Psoas muscle (tissue), 8 donors: ENCODE measurements around the gene NRIP1. TPM values are rescaled to one million over a fixed set of nuclear protein-coding genes. Genes with fewer than 3 reads are reported as not detected.
A peak's percentile ranks its signal among the peaks of the same experiment; 100 is the strongest.

ENCODE experiments used
- ATAC-seq, 4 donors: fragments of 200-7000 bp; cut with Tn5 transposase; one replicate each; pipeline ENCODE4 v1.9.1; 2020; ENCODE audit warnings: moderate library complexity in 3 of 4, mild to moderate bottlenecking in 2 of 4
- DNase-seq, 2 donors: peaks; one replicate each; pipeline ENCODE4 v3.0.0-alpha.2; 2020
- H3K27ac ChIP-seq: fragments of 200-600 bp; one replicate; pipeline ENCODE4 v1.8.0; 2022
- H3K27me3 ChIP-seq, 3 donors: fragments of 200-600 bp in 1 of 3; one replicate each; pipeline versions ENCODE4 v1.6.1 to v1.8.0; 2013 to 2022; ENCODE audit warnings: low read length in 2 of 3, mild to moderate bottlenecking in 2 of 3, moderate library complexity in 1 of 3; ENCODE audit not compliant: insufficient read depth in 3 of 3
- H3K36me3 ChIP-seq, 2 donors: fragments of 200-600 bp in 1 of 2; one replicate each; pipeline versions ENCODE4 v1.6.1 to v1.8.0; 2013 to 2022; ENCODE audit warnings: low read depth in 1 of 2, mild to moderate bottlenecking in 1 of 2, moderate library complexity in 1 of 2; ENCODE audit not compliant: insufficient read depth in 1 of 2
- H3K4me1 ChIP-seq: fragments of 200-600 bp; one replicate; pipeline ENCODE4 v1.8.0; 2022
- H3K4me3 ChIP-seq: fragments of 200-600 bp; one replicate; pipeline ENCODE4 v1.8.0; 2022; ENCODE audit warnings: mild to moderate bottlenecking
- H3K9me3 ChIP-seq: fragments of 200-600 bp; one replicate; pipeline ENCODE4 v1.8.0; 2022
- CTCF ChIP-seq: fragments of 200-600 bp; IDR thresholded peaks from one replicate; pipeline ENCODE4 v1.8.0; 2022; ENCODE audit warnings: antibody characterized with exemption
- WGBS, 3 donors: extraction: QIAGEN DNeasy Blood & Tissue Kit; methylation state at CpG; one replicate each; pipeline versions ENCODE4 v1.1.6 to v1.1.7; 2013; 5-methylcytosine and 5-hydroxymethylcytosine counted together
- intact Hi-C, 2 donors: fragments of 100-400 bp; cut with DNase I; formaldehyde crosslinking; loops; one replicate each; pipeline versions ENCODE4 v1.11.0 to v1.14.2; 2022
- long read RNA-seq, 2 donors: library from polyadenylated mRNA; unstranded; transcript quantifications; one replicate each; pipeline ENCODE4 v2.0.0, GENCODE V29; 2021
- polyA plus RNA-seq, 3 donors: library from polyadenylated mRNA; stranded (reverse); fragments of 200-250 nt; gene quantifications; one replicate each; pipeline ENCODE4 v1.2.3, GENCODE V29; 2013
- total RNA-seq, 4 donors: library from RNA; stranded (reverse); fragmentation: NEBNext Ultra II Directional in 2 of 4; extraction: Animal tissue kit (Norgen Biotek cat#: 25700) in 2 of 4; gene quantifications; one replicate each; pipeline versions ENCODE4 v1.2.1 to v1.2.4, GENCODE V29; 2021 to 2023
- donor health status: healthy with polysubstance abuse.
- donor health status: DM: no; HTN: no; CAD: no; lungs with moderate emphysema.
- donor health status: Bipolar disorder and iron deficiency.
- donor health status: healthy.
- donor health status: DM: yes; HTN: yes; CAD: no.
- donor health status: DM: no; HTN: no; CAD: no.
- donor health status: DM: no; HTN: no; CAD: no.
- donor health status: DM: yes; HTN: yes; CAD: no.

Gene NRIP1
- total RNA-seq (100 to 1,000 TPM in 1 of 4 donors, 10 to 100 TPM in 3; 42.8 to 137 (median 58.9) TPM), polyA plus RNA-seq (10 to 100 TPM; 12.1 to 30.3 (median 14.6) TPM)
- long read RNA-seq, donor 1, full-length matches to known transcripts: 38 of 45 reads
- long read RNA-seq, donor 1, partial matches to known transcripts: 0 of 45 reads
- long read RNA-seq, donor 1, other reads (novel, unspliced or antisense): 7 of 45 reads
- long read RNA-seq, donor 2, full-length matches to known transcripts: 28 of 42 reads
- long read RNA-seq, donor 2, partial matches to known transcripts: 0 of 42 reads
- long read RNA-seq, donor 2, other reads (novel, unspliced or antisense): 14 of 42 reads

- TF ChIP-seq CTCF: no peak
- DNase-seq: peak; percentile 92 to 96
- WGBS, 3 donors: 0% methylated on average over 49 to 116 of the region's 116 CpGs
Measured at GRCh38 chr21:15064576-15065391, at the start of gene NRIP1. Gene NRIP1 (minus strand): TSS chr21:15065000. CDS start chr21:14968192, 96,808 bp downstream.

GRCh38 chr21:15112858-15113257 lies 48.1 kb upstream of the NRIP1 start:
- 34 to 59% (median 39%) methylated on average over 4 of the region's 4 CpGs for WGBS, 3 donors
- ATAC-seq: peak in 3 of 4 donors; percentile 55 to 87 (median 59)
- Histone ChIP-seq H3K4me3 (no peak overlapping the region), H3K9me3 (no peaks in the 10 kb centered on the region), H3K27me3 (no peaks in the 10 kb centered on the region), H3K36me3 (no peaks in the 10 kb centered on the region), H3K27ac (no peak overlapping the region), H3K4me1 (no peaks in the 10 kb centered on the region)
- DNase-seq: no peak
- TF ChIP-seq CTCF: no peak
- intact Hi-C loops: no loop called here

More at GRCh38 chr21:15064576-15065391, at the start of gene NRIP1:
- peak within 1 kb of the TSS; percentile 98 for H3K27ac ChIP-seq
- H3K4me1 ChIP-seq: peaks cover 37% of the 10 kb centered on the region
- H3K27me3 ChIP-seq: no peaks in the 10 kb centered on the region
- no peaks in the 10 kb centered on the region for H3K9me3 ChIP-seq
- intact Hi-C loops: loop anchor here (2.0 to 10.0 kb wide), 6 partner anchors 56 to 418 kb away; no protein-coding TSS in a partner anchor
- peak within 1 kb of the TSS; percentile 83 for H3K4me3 ChIP-seq
- ATAC-seq: peak; percentile 90 to 94 (median 92)
- H3K36me3 ChIP-seq: no peaks in the 10 kb centered on the region

GRCh38 chr21:15108801-15109200 lies 44.0 kb upstream of the NRIP1 start:
- H3K4me1 ChIP-seq: no peaks in the 10 kb centered on the region
- DNase-seq: no peak
- no peak overlapping the region for H3K27ac ChIP-seq
- no peaks in the 10 kb centered on the region for H3K9me3 ChIP-seq
- intact Hi-C loops: no loop called here
- no peak for ATAC-seq
- H3K27me3 ChIP-seq: no peaks in the 10 kb centered on the region
- no peak overlapping the region for H3K4me3 ChIP-seq
- no peak for TF ChIP-seq CTCF
- WGBS, 3 donors: 86 to 92% (median 86%) methylated on average over 2 of the region's 2 CpGs
- H3K36me3 ChIP-seq: no peaks in the 10 kb centered on the region

GRCh38 chr21:15104470-15104869 lies 39.7 kb upstream of the NRIP1 start:
- no peaks in the 10 kb centered on the region for H3K27me3 ChIP-seq
- intact Hi-C loops: no loop called here
- TF ChIP-seq CTCF: no peak
- no peaks in the 10 kb centered on the region for H3K36me3 ChIP-seq
- no peak overlapping the region for H3K27ac ChIP-seq
- H3K9me3 ChIP-seq: no peaks in the 10 kb centered on the region
- no peak overlapping the region for H3K4me3 ChIP-seq
- ATAC-seq (no peak), DNase-seq (no peak)
- WGBS, 3 donors: 92 to 98% (median 95%) methylated on average over 3 of the region's 3 CpGs
- no peaks in the 10 kb centered on the region for H3K4me1 ChIP-seq
